ENCODE measurements around the gene CRX.

GRCh38 chr19:47839411-47839810 lies 17.7 kb downstream of the CRX start:
- TF ChIP-seq CTCF (IDR thresholded peaks at IDR 0.05) = no peak
- no peak for TF ChIP-seq POLR2A (IDR thresholded peaks at IDR 0.05)
